Stimulated activated CD8-positive, alpha-beta memory T cell treated with anti-CD3 and anti-CD28 coated beads, Interleukin-12 subunit alpha, Interleukin-12 subunit beta, amount 100 ng/mL, for 24 hours (primary cell): ENCODE data around the gene PLEKHF1.
A peak's percentile ranks its signal among the peaks of the same experiment; 100 is the strongest.
"Not testable (repeated sequence)": the region's sequence is repeated elsewhere in the genome, so short reads cannot be mapped to it uniquely, and the experiment has no call there.

Experiments used
- DNase-seq: peaks from one replicate; pipeline ENCODE4 v3.0.0-alpha.2; 2020; ENCODE audit errors: extremely low read depth

The PLEKHF1 gene

GRCh38 chr19:29664753-29665214, 477 bp upstream of the PLEKHF1 start:
- DNase-seq, result no peak

GRCh38 chr19:29665826-29666577, 741 bp downstream of the PLEKHF1 start:
- no peak for DNase-seq

GRCh38 chr19:29666578-29667386, 1.5 kb downstream of the PLEKHF1 start:
- no peak for DNase-seq

GRCh38 chr19:29667387-29667783, 2.1 kb downstream of the PLEKHF1 start:
- DNase-seq, result no peak

GRCh38 chr19:29667901-29668341, 2.7 kb downstream of the PLEKHF1 start:
- no peak for DNase-seq

GRCh38 chr19:29668746-29669609, 3.7 kb downstream of the PLEKHF1 start:
- DNase-seq, result no peak

GRCh38 chr19:29670255-29670654, 5.0 kb downstream of the PLEKHF1 start:
- no peak for DNase-seq

- not testable (repeated sequence) for DNase-seq
Observed at GRCh38 chr19:29671026-29671392, 5.7 kb downstream of the PLEKHF1 start.

GRCh38 chr19:29671393-29672160, 6.3 kb downstream of the PLEKHF1 start:
- DNase-seq, result peak; percentile 63

- DNase-seq, result no peak
Observed at GRCh38 chr19:29672319-29672932, 7.2 kb downstream of the PLEKHF1 start.

- DNase-seq, result peak; percentile 72
Observed at GRCh38 chr19:29672933-29673336, 7.7 kb downstream of the PLEKHF1 start.

- DNase-seq, result no peak
Observed at GRCh38 chr19:29673451-29674371, 8.4 kb downstream of the PLEKHF1 start.

GRCh38 chr19:29674374-29675119, 9.3 kb downstream of the PLEKHF1 start:
- DNase-seq, result no peak

GRCh38 chr19:29675120-29675649, 9.9 kb downstream of the PLEKHF1 start:
- no peak for DNase-seq

GRCh38 chr19:29675650-29676186, 10.5 kb downstream of the PLEKHF1 start:
- DNase-seq, result no peak

- no peak for DNase-seq
Observed at GRCh38 chr19:29676586-29676985, 11.3 kb downstream of the PLEKHF1 start.

GRCh38 chr19:29677001-29677817, 11.9 kb downstream of the PLEKHF1 start:
- DNase-seq, result no peak
